ENCODE data around the gene DCDC2B. TPM values are rescaled to one million over a fixed set of nuclear protein-coding genes. Genes with fewer than 3 reads are reported as not detected.

DCDC2B gene
- total RNA-seq, 1 donor = not detected

GRCh38 chr1:32195531-32195930, 13.4 kb upstream of the DCDC2B start:
- Histone ChIP-seq H3K27me3 (ENCODE audit: insufficient read depth, low read length) (no peaks in the 10 kb centered on the region), H3K79me2 (ENCODE audit: insufficient read depth, low read length) (peaks cover 11% of the 10 kb centered on the region), H3K27ac (ENCODE audit: low read depth, low read length) (no peak overlapping the region), H3K4me3 (ENCODE audit: insufficient read depth, low read length) (no peak overlapping the region), H4K20me1 (ENCODE audit: insufficient read depth, low read length) (peaks cover 43% of the 10 kb centered on the region), H3K4me1 (ENCODE audit: insufficient read depth, low read length) (peaks cover 22% of the 10 kb centered on the region), H3K36me3 (ENCODE audit: insufficient read depth, low read length) (peaks cover 84% of the 10 kb centered on the region), H2AFZ (ENCODE audit: low read length) (no peak overlapping the region), H3K9me3 (ENCODE audit: low read depth, low read length) (no peaks in the 10 kb centered on the region), H3K4me2 (ENCODE audit: insufficient read depth, low read length) (no peak overlapping the region)
- no peak for DNase-seq (ENCODE audit: insufficient read length, low spot score, missing footprints)
- TF ChIP-seq CTCF (IDR thresholded peaks at IDR 0.05; ENCODE audit: extremely low read depth, low read depth, low read length) = no peak

- Histone ChIP-seq H3K27me3 (ENCODE audit: insufficient read depth, low read length) (no peaks in the 10 kb centered on the region), H3K4me3 (ENCODE audit: insufficient read depth, low read length) (no peak overlapping the region), H3K36me3 (ENCODE audit: insufficient read depth, low read length) (peaks cover 79% of the 10 kb centered on the region), H3K27ac (ENCODE audit: low read depth, low read length) (peak overlapping the region; percentile 5), H3K79me2 (ENCODE audit: insufficient read depth, low read length) (peaks cover 9% of the 10 kb centered on the region), H3K9me3 (ENCODE audit: low read depth, low read length) (no peaks in the 10 kb centered on the region), H3K4me2 (ENCODE audit: insufficient read depth, low read length) (no peak overlapping the region), H4K20me1 (ENCODE audit: insufficient read depth, low read length) (peaks cover 40% of the 10 kb centered on the region), H3K4me1 (ENCODE audit: insufficient read depth, low read length) (peaks cover 28% of the 10 kb centered on the region), H2AFZ (ENCODE audit: low read length) (no peak overlapping the region)
- no peak for TF ChIP-seq CTCF (IDR thresholded peaks at IDR 0.05; ENCODE audit: extremely low read depth, low read depth, low read length)
- no peak for DNase-seq (ENCODE audit: insufficient read length, low spot score, missing footprints)
These were observed 12.7 kb upstream of the DCDC2B start for GRCh38 chr1:32195972-32196823.

DNA sequence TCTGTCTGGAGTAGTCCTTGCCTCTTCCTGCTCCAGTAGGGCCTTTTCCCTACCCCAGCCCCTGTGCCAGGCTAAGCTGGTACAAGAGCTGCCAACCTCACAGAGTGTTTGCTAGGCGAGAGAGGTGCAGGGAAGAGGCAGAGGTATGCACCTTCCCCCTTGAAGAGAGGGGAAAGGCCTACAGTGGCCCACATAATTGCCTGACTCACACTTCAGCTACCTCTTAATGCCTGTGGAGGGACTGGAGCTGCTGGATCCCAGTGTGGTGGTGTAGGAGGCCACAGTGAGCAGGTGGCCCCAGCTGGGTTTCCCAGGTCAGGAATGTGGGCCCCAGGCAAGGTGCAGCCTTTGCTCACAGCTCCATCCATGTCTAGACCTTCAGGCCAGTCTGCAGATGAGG, 11.8 kb upstream of the DCDC2B start:
- Histone ChIP-seq H4K20me1 (ENCODE audit: insufficient read depth, low read length) (peaks cover 32% of the 10 kb centered on the region), H3K79me2 (ENCODE audit: insufficient read depth, low read length) (peaks cover 7% of the 10 kb centered on the region), H2AFZ (ENCODE audit: low read length) (no peak overlapping the region), H3K4me3 (ENCODE audit: insufficient read depth, low read length) (no peak overlapping the region), H3K27me3 (ENCODE audit: insufficient read depth, low read length) (no peaks in the 10 kb centered on the region), H3K27ac (ENCODE audit: low read depth, low read length) (peak overlapping the region; percentile 5), H3K4me2 (ENCODE audit: insufficient read depth, low read length) (no peak overlapping the region), H3K36me3 (ENCODE audit: insufficient read depth, low read length) (peaks cover 71% of the 10 kb centered on the region), H3K9me3 (ENCODE audit: low read depth, low read length) (no peaks in the 10 kb centered on the region), H3K4me1 (ENCODE audit: insufficient read depth, low read length) (peaks cover 34% of the 10 kb centered on the region)
- TF ChIP-seq CTCF (IDR thresholded peaks at IDR 0.05; ENCODE audit: extremely low read depth, low read depth, low read length) = no peak
- DNase-seq (ENCODE audit: insufficient read length, low spot score, missing footprints) = no peak

- H4K20me1 ChIP-seq (ENCODE audit: insufficient read depth, low read length) = peaks cover 32% of the 10 kb centered on the region
- no peaks in the 10 kb centered on the region for H3K9me3 ChIP-seq (ENCODE audit: low read depth, low read length)
- no peak overlapping the region for H3K4me2 ChIP-seq (ENCODE audit: insufficient read depth, low read length)
- no peak overlapping the region for H3K27ac ChIP-seq (ENCODE audit: low read depth, low read length)
- DNase-seq (ENCODE audit: insufficient read length, low spot score, missing footprints) = no peak
- no peaks in the 10 kb centered on the region for H3K79me2 ChIP-seq (ENCODE audit: insufficient read depth, low read length)
- no peak overlapping the region for H3K4me3 ChIP-seq (ENCODE audit: insufficient read depth, low read length)
- peaks cover 63% of the 10 kb centered on the region for H3K36me3 ChIP-seq (ENCODE audit: insufficient read depth, low read length)
- TF ChIP-seq CTCF (IDR thresholded peaks at IDR 0.05; ENCODE audit: extremely low read depth, low read depth, low read length) = no peak
- H3K27me3 ChIP-seq (ENCODE audit: insufficient read depth, low read length) = no peaks in the 10 kb centered on the region
- no peak overlapping the region for H2AFZ ChIP-seq (ENCODE audit: low read length)
- H3K4me1 ChIP-seq (ENCODE audit: insufficient read depth, low read length) = peaks cover 34% of the 10 kb centered on the region
These were observed 11.1 kb upstream of the DCDC2B start for GRCh38 chr1:32197837-32198236.
